ENCODE results near the gene EHD4.

GRCh38 chr15:41907141-41907540 is 65.2 kb downstream of the EHD4 start:
- TF ChIP-seq POLR2A (IDR thresholded peaks at IDR 0.05; ENCODE audit: low read depth, low read length) (no peak), POLR2AphosphoS5 (IDR thresholded peaks at IDR 0.05; ENCODE audit: low read depth, low read length) (no peak)

All from GM12892 (cell line).